ENCODE results near the gene MAPK13.
"Not testable (repeated sequence)": the region's sequence is repeated elsewhere in the genome, so short reads cannot be mapped to it uniquely, and the experiment has no call there.

MAPK13 gene

GRCh38 chr6:36120018-36120417 is 10.3 kb upstream of the MAPK13 start:
- H3K9me3 ChIP-seq (ENCODE audit: control insufficient read depth, insufficient read depth, low read length): no peaks in the 10 kb centered on the region
- no peak overlapping the region for H3K9ac ChIP-seq (ENCODE audit: low read depth, low read length)
- peaks cover 21% of the 10 kb centered on the region for H3K4me1 ChIP-seq (ENCODE audit: insufficient read depth, low read length)
- no peaks in the 10 kb centered on the region for H3K36me3 ChIP-seq (ENCODE audit: insufficient read depth, low read length)

GRCh38 chr6:36120539-36120938 is 9.8 kb upstream of the MAPK13 start:
- no peaks in the 10 kb centered on the region for H3K9me3 ChIP-seq (ENCODE audit: control insufficient read depth, insufficient read depth, low read length)
- H3K9ac ChIP-seq (ENCODE audit: low read depth, low read length): no peak overlapping the region
- peaks cover 21% of the 10 kb centered on the region for H3K4me1 ChIP-seq (ENCODE audit: insufficient read depth, low read length)
- no peaks in the 10 kb centered on the region for H3K36me3 ChIP-seq (ENCODE audit: insufficient read depth, low read length)

GRCh38 chr6:36120979-36121786 is 9.1 kb upstream of the MAPK13 start:
- Histone ChIP-seq H3K9ac (ENCODE audit: low read depth, low read length) (no peak overlapping the region), H3K4me1 (ENCODE audit: insufficient read depth, low read length) (peaks cover 21% of the 10 kb centered on the region)

GRCh38 chr6:36121787-36122494 is 8.4 kb upstream of the MAPK13 start:
- Histone ChIP-seq H3K9ac (ENCODE audit: low read depth, low read length) (no peak overlapping the region), H3K4me1 (ENCODE audit: insufficient read depth, low read length) (peaks cover 27% of the 10 kb centered on the region)

More at GRCh38 chr6:36120979-36121786, 9.1 kb upstream of the MAPK13 start:
- Histone ChIP-seq H3K9me3 (ENCODE audit: control insufficient read depth, insufficient read depth, low read length) (no peaks in the 10 kb centered on the region), H3K36me3 (ENCODE audit: insufficient read depth, low read length) (no peaks in the 10 kb centered on the region)

GRCh38 chr6:36122495-36123269 is 7.6 kb upstream of the MAPK13 start:
- Histone ChIP-seq H3K9ac (ENCODE audit: low read depth, low read length) (no peak overlapping the region), H3K36me3 (ENCODE audit: insufficient read depth, low read length) (no peaks in the 10 kb centered on the region), H3K4me1 (ENCODE audit: insufficient read depth, low read length) (peaks cover 32% of the 10 kb centered on the region), H3K9me3 (ENCODE audit: control insufficient read depth, insufficient read depth, low read length) (no peaks in the 10 kb centered on the region)

More at GRCh38 chr6:36121787-36122494, 8.4 kb upstream of the MAPK13 start:
- H3K9me3 ChIP-seq (ENCODE audit: control insufficient read depth, insufficient read depth, low read length): no peaks in the 10 kb centered on the region
- H3K36me3 ChIP-seq (ENCODE audit: insufficient read depth, low read length): no peaks in the 10 kb centered on the region

- H3K4me1 ChIP-seq (ENCODE audit: insufficient read depth, low read length): peaks cover 32% of the 10 kb centered on the region
- no peaks in the 10 kb centered on the region for H3K36me3 ChIP-seq (ENCODE audit: insufficient read depth, low read length)
- H3K9ac ChIP-seq (ENCODE audit: low read depth, low read length): no peak overlapping the region
- no peaks in the 10 kb centered on the region for H3K9me3 ChIP-seq (ENCODE audit: control insufficient read depth, insufficient read depth, low read length)
These were observed 6.8 kb upstream of the MAPK13 start for GRCh38 chr6:36123270-36124139.

GRCh38 chr6:36124346-36124745 is 6.0 kb upstream of the MAPK13 start:
- not testable (repeated sequence) for H3K9ac ChIP-seq (ENCODE audit: low read depth, low read length); H3K9me3 ChIP-seq (ENCODE audit: control insufficient read depth, insufficient read depth, low read length); H3K36me3 ChIP-seq (ENCODE audit: insufficient read depth, low read length)
- peaks cover 32% of the 10 kb centered on the region for H3K4me1 ChIP-seq (ENCODE audit: insufficient read depth, low read length)

- Histone ChIP-seq H3K9ac (ENCODE audit: low read depth, low read length) (no peak overlapping the region), H3K4me1 (ENCODE audit: insufficient read depth, low read length) (peaks cover 32% of the 10 kb centered on the region), H3K36me3 (ENCODE audit: insufficient read depth, low read length) (no peaks in the 10 kb centered on the region), H3K9me3 (ENCODE audit: control insufficient read depth, insufficient read depth, low read length) (no peaks in the 10 kb centered on the region)
These were observed 5.4 kb upstream of the MAPK13 start for GRCh38 chr6:36124881-36125280.

GRCh38 chr6:36125575-36125974 is 4.7 kb upstream of the MAPK13 start:
- Histone ChIP-seq H3K9ac (ENCODE audit: low read depth, low read length) (no peak overlapping the region), H3K4me1 (ENCODE audit: insufficient read depth, low read length) (peaks cover 27% of the 10 kb centered on the region), H3K36me3 (ENCODE audit: insufficient read depth, low read length) (no peaks in the 10 kb centered on the region), H3K9me3 (ENCODE audit: control insufficient read depth, insufficient read depth, low read length) (no peaks in the 10 kb centered on the region)

GRCh38 chr6:36126121-36126520 is 4.2 kb upstream of the MAPK13 start:
- no peaks in the 10 kb centered on the region for H3K36me3 ChIP-seq (ENCODE audit: insufficient read depth, low read length)
- no peak overlapping the region for H3K9ac ChIP-seq (ENCODE audit: low read depth, low read length)
- H3K9me3 ChIP-seq (ENCODE audit: control insufficient read depth, insufficient read depth, low read length): no peaks in the 10 kb centered on the region
- peaks cover 21% of the 10 kb centered on the region for H3K4me1 ChIP-seq (ENCODE audit: insufficient read depth, low read length)

- no peaks in the 10 kb centered on the region for H3K9me3 ChIP-seq (ENCODE audit: control insufficient read depth, insufficient read depth, low read length)
- H3K36me3 ChIP-seq (ENCODE audit: insufficient read depth, low read length): no peaks in the 10 kb centered on the region
- H3K9ac ChIP-seq (ENCODE audit: low read depth, low read length): no peak overlapping the region
- H3K4me1 ChIP-seq (ENCODE audit: insufficient read depth, low read length): peaks cover 20% of the 10 kb centered on the region
These were observed 3.5 kb upstream of the MAPK13 start for GRCh38 chr6:36126553-36127458.

- Histone ChIP-seq H3K9ac (ENCODE audit: low read depth, low read length) (no peak overlapping the region), H3K36me3 (ENCODE audit: insufficient read depth, low read length) (no peaks in the 10 kb centered on the region), H3K4me1 (ENCODE audit: insufficient read depth, low read length) (peaks cover 27% of the 10 kb centered on the region), H3K9me3 (ENCODE audit: control insufficient read depth, insufficient read depth, low read length) (no peaks in the 10 kb centered on the region)
These were observed 2.8 kb upstream of the MAPK13 start for GRCh38 chr6:36127462-36128016.

GRCh38 chr6:36128073-36128472 is 2.2 kb upstream of the MAPK13 start:
- H3K4me1 ChIP-seq (ENCODE audit: insufficient read depth, low read length): peaks cover 31% of the 10 kb centered on the region
- no peak overlapping the region for H3K9ac ChIP-seq (ENCODE audit: low read depth, low read length)
- H3K9me3 ChIP-seq (ENCODE audit: control insufficient read depth, insufficient read depth, low read length): no peaks in the 10 kb centered on the region
- H3K36me3 ChIP-seq (ENCODE audit: insufficient read depth, low read length): no peaks in the 10 kb centered on the region

All from ES-I3 (cell line).